GM12801 (cell line): ENCODE data around the gene FANCE.

Source experiments
- TF ChIP-seq, protein P1 (sequence below): IDR thresholded peaks from one replicate; pipeline ENCODE4 v1.5.1; 2011; ENCODE audit warnings: control low read depth; ENCODE audit not compliant: insufficient read length; ENCODE audit errors: extremely low read depth

The FANCE gene

DNA sequence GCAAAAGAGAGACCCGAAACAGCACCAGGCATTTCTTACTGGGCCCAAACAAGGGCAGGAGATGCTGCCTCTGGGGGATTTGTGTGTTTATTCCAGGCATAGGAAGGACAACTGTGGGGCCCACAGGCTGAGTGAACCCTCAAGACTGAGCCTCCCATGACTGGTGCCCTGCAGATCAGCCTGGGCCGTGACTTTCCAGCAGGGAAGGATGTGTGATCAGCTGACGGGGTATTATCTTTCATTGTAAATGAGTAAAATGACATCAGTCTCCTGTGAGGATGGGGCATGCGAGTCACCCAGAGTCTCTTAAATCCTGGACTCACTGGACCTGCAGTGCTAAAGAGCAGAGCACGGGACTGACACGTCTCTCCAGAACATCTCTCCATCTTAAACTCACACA, 48.6 kb downstream of the FANCE start:
- TF ChIP-seq, protein P1, sequence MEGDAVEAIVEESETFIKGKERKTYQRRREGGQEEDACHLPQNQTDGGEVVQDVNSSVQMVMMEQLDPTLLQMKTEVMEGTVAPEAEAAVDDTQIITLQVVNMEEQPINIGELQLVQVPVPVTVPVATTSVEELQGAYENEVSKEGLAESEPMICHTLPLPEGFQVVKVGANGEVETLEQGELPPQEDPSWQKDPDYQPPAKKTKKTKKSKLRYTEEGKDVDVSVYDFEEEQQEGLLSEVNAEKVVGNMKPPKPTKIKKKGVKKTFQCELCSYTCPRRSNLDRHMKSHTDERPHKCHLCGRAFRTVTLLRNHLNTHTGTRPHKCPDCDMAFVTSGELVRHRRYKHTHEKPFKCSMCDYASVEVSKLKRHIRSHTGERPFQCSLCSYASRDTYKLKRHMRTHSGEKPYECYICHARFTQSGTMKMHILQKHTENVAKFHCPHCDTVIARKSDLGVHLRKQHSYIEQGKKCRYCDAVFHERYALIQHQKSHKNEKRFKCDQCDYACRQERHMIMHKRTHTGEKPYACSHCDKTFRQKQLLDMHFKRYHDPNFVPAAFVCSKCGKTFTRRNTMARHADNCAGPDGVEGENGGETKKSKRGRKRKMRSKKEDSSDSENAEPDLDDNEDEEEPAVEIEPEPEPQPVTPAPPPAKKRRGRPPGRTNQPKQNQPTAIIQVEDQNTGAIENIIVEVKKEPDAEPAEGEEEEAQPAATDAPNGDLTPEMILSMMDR: no peak

DNA sequence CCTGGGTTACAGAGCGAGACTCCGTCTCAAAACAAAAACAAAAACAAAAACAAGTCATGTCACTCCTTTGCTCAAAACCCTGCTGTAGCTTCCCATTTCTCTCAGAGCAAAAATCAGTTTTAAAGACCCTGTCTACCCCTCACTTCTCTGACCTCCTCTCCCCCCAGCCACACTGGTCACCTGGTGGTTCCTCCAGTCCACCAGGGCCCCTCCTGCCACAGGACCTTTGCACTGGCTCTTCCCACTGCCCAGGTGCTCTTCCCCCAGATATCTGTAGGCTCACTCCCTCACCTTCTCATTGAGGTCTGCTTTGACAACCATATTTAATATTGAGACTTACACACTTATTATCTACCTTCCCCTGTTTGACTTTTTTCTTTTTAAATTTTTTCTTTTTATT, 49.6 kb downstream of the FANCE start:
- TF ChIP-seq, protein P1: no peak

DNA sequence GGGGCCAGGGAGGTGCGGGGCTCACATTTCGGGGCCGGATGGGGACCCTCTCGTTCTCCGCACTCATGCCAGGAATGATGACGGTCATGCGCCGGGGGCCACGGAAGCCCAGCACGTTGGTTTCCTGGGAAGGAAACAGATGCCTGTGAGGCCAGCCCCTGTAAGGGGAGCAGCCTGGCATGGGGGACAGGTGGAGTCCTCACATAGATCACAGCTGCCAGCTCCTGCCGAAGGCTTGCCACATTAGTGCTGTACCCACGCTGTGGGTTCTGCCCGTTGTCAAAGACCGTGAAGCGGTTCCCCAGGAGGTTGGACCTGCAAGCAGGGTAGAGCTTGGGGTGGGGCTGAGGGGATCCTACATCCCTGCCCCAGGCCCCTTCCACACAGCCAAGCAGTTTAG, 51.4 kb downstream of the FANCE start:
- TF ChIP-seq, protein P1: no peak

DNA sequence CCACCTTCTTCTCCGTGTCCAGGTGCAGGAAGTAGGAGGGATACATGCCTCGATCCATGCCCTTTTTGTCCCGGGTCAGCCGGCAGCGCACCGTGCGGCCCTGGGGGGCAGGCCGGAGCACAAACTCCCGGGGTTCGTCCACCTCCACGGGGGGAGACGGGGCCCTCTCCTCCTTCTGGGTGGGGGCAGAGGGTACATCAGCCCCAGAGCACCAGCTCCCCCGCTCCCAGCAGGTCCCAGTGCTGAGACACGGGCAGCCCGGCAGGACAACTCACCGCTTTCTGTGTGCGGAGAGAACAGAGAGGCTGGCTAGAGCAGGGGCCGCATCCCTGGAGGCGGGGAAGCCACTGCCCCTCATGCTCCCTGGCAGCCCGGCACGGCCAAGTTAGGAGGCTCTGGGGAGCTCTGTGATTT, 53.9 kb downstream of the FANCE start:
- TF ChIP-seq, protein P1: no peak

DNA sequence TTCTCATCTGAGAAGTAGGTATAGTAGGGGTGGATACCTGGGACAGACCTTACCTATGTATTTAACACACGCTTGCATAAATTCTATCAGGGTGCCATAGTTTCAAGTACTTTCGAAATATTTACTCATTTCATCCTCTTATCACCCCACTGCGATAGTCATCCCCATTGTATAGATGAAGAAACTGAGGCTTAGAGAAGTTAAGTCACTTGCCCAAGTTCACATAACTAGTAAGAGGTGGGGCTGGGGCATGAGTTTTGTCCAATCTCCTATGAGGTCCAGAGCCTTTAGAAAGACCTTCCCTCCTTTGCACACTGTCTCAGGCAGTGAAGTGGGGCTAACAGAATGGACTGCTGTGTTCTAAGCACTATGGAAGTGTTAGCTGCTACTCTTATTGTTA, 54.4 kb downstream of the FANCE start:
- TF ChIP-seq, protein P1: no peak

DNA sequence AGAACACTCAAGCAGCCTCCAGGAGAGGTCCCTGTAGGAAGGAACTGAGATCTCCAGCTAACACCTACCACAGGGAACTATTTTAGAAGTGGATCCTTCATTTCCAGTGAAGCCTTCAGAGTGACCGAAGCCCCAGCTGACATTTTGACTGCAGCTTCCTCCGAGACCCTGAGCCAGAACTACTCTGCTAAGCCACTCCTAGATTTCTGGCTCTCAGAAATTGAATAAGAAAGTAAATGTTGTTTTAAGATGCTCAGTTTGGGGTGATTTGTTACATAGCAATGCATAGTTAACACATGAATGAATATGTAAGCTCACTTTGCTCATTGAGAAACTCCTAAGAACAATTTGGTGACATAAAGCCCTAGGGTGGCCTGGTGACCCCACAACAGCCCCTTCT, 55.1 kb downstream of the FANCE start:
- TF ChIP-seq, protein P1: no peak

DNA sequence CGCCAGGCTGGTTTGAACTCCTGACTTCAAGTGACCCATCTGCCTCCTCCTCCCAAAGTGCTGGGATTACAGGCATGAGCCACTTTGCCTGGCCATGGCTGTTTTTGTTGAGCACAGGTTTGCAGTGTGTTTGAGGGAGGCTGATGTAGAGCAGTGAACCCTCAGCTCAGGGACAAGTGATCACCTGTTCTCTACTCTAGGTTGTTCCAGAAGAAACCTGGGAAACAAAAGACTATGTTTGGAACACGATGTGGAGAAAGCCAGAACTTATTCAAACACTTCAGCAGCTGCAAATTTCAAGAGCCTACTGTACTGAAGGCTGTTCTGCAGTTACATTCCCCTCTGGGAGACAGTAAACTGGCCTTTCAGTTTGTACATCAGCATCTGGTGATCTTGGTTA, 55.9 kb downstream of the FANCE start:
- TF ChIP-seq, protein P1: no peak

DNA sequence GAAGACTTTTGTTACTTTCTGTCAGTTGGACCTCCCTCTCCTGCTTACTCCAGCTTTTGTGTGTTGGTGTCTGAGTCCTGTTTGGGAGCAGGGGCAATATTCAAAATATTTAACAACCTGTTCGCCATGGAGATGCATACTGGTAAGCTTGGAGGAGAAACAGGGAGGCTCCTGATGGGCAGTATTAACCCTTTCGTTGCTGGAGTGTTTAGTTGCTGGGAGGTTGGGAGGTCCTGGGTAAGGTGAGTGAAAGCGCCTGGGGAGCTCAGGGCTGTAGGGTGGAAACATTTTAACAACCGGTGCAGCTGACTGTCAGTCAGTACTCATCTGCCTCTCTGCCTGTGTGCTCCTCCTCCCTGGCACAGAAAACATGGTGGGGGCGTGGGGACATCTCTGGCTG, 56.4 kb downstream of the FANCE start:
- TF ChIP-seq, protein P1: no peak
